HCT116 (cell line): ENCODE data around the gene ATG9A. TPM values are rescaled to one million over a fixed set of nuclear protein-coding genes. Genes with fewer than 3 reads are reported as not detected.

ENCODE experiments used
- ATAC-seq: fragments of 200-7000 bp; cut with Tn5 transposase; 2 replicates; pipeline ENCODE4 v1.9.1; 2020; ENCODE audit warnings: mild to moderate bottlenecking, moderate library complexity
- BruUV-seq: library from RNA; stranded (reverse); fragments of 400-500 nt; replicated peaks from 2 replicates; lab custom pipeline; 2021; lab: Mats Ljungman, UMichigan
- CTCF ChIA-PET: fragments of 300-600 bp; sonication (Branson Sonifier 250); formaldehyde crosslinking; loops from one replicate; lab custom pipeline; 2021; ENCODE audit warnings: antibody characterized with exemption; lab: Charles Lee
- POLR2A ChIA-PET: fragments of 300-600, 350-600 bp; sonication (Branson Sonifier 250); formaldehyde crosslinking; loops from one replicate; lab custom pipeline; 2021; ENCODE audit warnings: antibody characterized with exemption; lab: Charles Lee
- RAD21 ChIA-PET, 2 experiments: fragments of 300-600 bp; sonication (Branson Sonifier 250); formaldehyde crosslinking; loops; one replicate each; lab custom pipeline; 2023; ENCODE audit warnings: low total read pairs in 2 of 2; ENCODE audit not compliant: uncharacterized antibody in 2 of 2, unreplicated experiment in 2 of 2, low non-redundant PET in 1 of 2; lab: Charles Lee
- DNase-seq: peaks from one replicate; pipeline ENCODE4 v3.0.0-alpha.2; 2010; ENCODE audit warnings: low read depth, low spot score
- H2AFZ ChIP-seq: fragments of 200-600 bp; shearing (Covaris generic), sonication (generic); 2 replicates; pipeline ENCODE4 v1.6.1; 2017; ENCODE audit warnings: low read depth, mixed run types, mixed read lengths, antibody characterized with exemption, low read length; ENCODE audit not compliant: poor library complexity, severe bottlenecking
- H3K27ac ChIP-seq: 2 replicates; pipeline ENCODE4 v1.5.1; 2012; ENCODE audit warnings: low read depth, low read length
- H3K27me3 ChIP-seq: fragments of 200-600 bp; sonication (generic); 2 replicates; pipeline ENCODE4 v1.6.1; 2016; ENCODE audit warnings: mixed run types, low read length, mixed read lengths; ENCODE audit not compliant: insufficient read depth
- H3K36me3 ChIP-seq, 2 experiments: fragments of 200-500 bp in 1 of 2; fragments of 200-600 bp in 1 of 2; sonication (Bioruptor generic) in 1 of 2; sonication (generic) in 1 of 2; 2 replicates each; pipeline versions ENCODE4 v1.5.1 to v1.6.1; 2014 to 2016; ENCODE audit warnings: low read length in 2 of 2, inconsistent platforms in 1 of 2, mixed read lengths in 1 of 2, mixed run types in 1 of 2; ENCODE audit not compliant: insufficient read depth in 2 of 2, control insufficient read depth in 1 of 2
- H3K4me1 ChIP-seq, 2 experiments: fragments of 200-600 bp in 1 of 2; sonication (generic) in 1 of 2; 2 replicates each; pipeline versions ENCODE4 v1.5.1 to v1.6.1; 2012 to 2017; ENCODE audit warnings: low read length in 2 of 2, inconsistent platforms in 1 of 2, mild to moderate bottlenecking in 1 of 2, mixed read lengths in 1 of 2, mixed run types in 1 of 2, moderate library complexity in 1 of 2; ENCODE audit not compliant: insufficient read depth in 2 of 2, control insufficient read depth in 1 of 2
- H3K4me2 ChIP-seq: fragments of 200-600 bp; sonication (generic); 2 replicates; pipeline ENCODE4 v1.6.1; 2017; ENCODE audit warnings: mixed run types, low read length, mixed read lengths
- H3K4me3 ChIP-seq, 2 experiments: fragments of 200-600 bp in 1 of 2; sonication (generic) in 1 of 2; replicated peaks in 1 of 2; 2 replicates each; pipeline ENCODE4 v1.5.1; 2011 to 2016; ENCODE audit warnings: low read length in 2 of 2, control low read depth in 1 of 2, low read depth in 1 of 2, mild to moderate bottlenecking in 1 of 2, mixed read lengths in 1 of 2, mixed run types in 1 of 2
- H3K79me2 ChIP-seq: fragments of 200-600 bp; sonication (generic); 2 replicates; pipeline ENCODE4 v1.6.1; 2017; ENCODE audit warnings: mild to moderate bottlenecking, mixed run types, low read length, moderate library complexity, mixed read lengths; ENCODE audit not compliant: insufficient read depth
- H3K9ac ChIP-seq: fragments of 200-600 bp; sonication (generic); 2 replicates; pipeline ENCODE4 v1.6.1; 2016; ENCODE audit warnings: low read length, mixed read lengths
- H3K9me2 ChIP-seq: fragments of 200-600 bp; sonication (generic), shearing (Covaris generic); 2 replicates; pipeline ENCODE4 v1.6.1; 2017; ENCODE audit warnings: mixed run types, mild to moderate bottlenecking, moderate library complexity; ENCODE audit not compliant: insufficient read depth
- H3K9me3 ChIP-seq, 2 experiments: fragments of 200-500 bp in 1 of 2; fragments of 200-600 bp in 1 of 2; sonication (Bioruptor generic) in 1 of 2; sonication (generic) in 1 of 2; 2 replicates each; pipeline ENCODE4 v1.6.1; 2014 to 2017; ENCODE audit warnings: low read length in 2 of 2, mixed read lengths in 2 of 2, inconsistent platforms in 1 of 2, low read depth in 1 of 2, mild to moderate bottlenecking in 1 of 2, mixed run types in 1 of 2, moderate library complexity in 1 of 2; ENCODE audit not compliant: control insufficient read depth in 1 of 2, insufficient read depth in 1 of 2
- H4K20me1 ChIP-seq: fragments of 200-600 bp; sonication (generic), shearing (Covaris generic); 2 replicates; pipeline ENCODE4 v1.6.1; 2017; ENCODE audit warnings: mixed run types, mild to moderate bottlenecking, moderate library complexity; ENCODE audit not compliant: insufficient read depth
- CEBPB ChIP-seq: IDR thresholded peaks from 2 replicates; pipeline ENCODE4 v1.6.1; 2012; ENCODE audit warnings: low read depth
- POLR2AphosphoS5 ChIP-seq: IDR thresholded peaks from 2 replicates; pipeline ENCODE4 v1.6.1; 2011; ENCODE audit warnings: mild to moderate bottlenecking, low read depth, low read length, moderate library complexity
- TCF7L2 ChIP-seq: IDR thresholded peaks from 2 replicates; pipeline ENCODE4 v1.7.0; 2011; ENCODE audit warnings: borderline replicate concordance, inconsistent platforms; ENCODE audit not compliant: insufficient read depth, insufficient read length; ENCODE audit errors: extremely low read depth
- YY1 ChIP-seq: IDR thresholded peaks from 2 replicates; pipeline ENCODE4 v1.6.1; 2011; ENCODE audit warnings: low read length, low read depth, moderate library complexity, mild to moderate bottlenecking; ENCODE audit not compliant: insufficient replicate concordance; ENCODE audit errors: extremely low read depth
- ZFX ChIP-seq: fragments of 450-650 bp; IDR thresholded peaks from 2 replicates; pipeline ENCODE4 v1.6.1; 2017
- ZNF274 ChIP-seq: fragments of 200-500 bp; sonication (Bioruptor generic); IDR thresholded peaks from 2 replicates; pipeline ENCODE4 v1.6.1; 2014; ENCODE audit warnings: mild to moderate bottlenecking, low read depth, low read length, inconsistent platforms
- intact Hi-C: fragments of 100-400 bp; cut with micrococcal nuclease; formaldehyde crosslinking; loops from 2 replicates; pipeline ENCODE4 v1.10.0; 2022
- total RNA-seq: library from RNA; stranded (reverse); gene quantifications from one replicate; pipeline ENCODE4 v1.2.1, GENCODE V29; 2021; ENCODE audit not compliant: unreplicated experiment

Gene ATG9A
- total RNA-seq, 1 experiment from 2014 or later: 51.8 TPM

DNA sequence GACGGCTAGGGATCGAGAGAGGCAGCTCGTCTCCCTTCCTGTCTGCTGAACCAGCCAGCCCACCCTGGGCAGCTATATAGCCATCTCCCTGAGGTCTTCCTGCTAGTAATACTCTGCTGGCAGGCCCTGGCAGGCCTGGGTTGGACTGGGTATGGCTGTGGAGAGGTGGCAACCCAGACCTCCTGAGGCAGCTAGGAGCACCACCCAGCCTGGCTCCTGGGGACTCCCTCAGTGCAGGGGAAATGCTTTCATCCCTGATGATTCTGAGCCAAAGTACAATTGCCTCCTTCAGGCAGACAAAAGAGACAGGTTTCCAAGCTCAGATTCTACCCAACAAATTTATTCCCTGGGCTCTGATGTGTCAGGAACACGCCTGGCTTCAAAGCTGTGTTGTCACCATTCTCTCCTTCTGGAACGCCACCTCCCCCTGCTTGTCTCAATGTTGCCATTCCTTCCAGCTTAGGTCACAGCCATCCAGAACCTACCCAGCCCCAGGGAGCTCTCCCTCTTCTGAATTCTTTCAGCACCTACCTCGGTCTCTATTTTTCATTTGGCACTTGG, 45.0 kb upstream of the ATG9A start:
- Histone ChIP-seq H3K4me3 (peak overlapping the region; percentile 3 to 50), H4K20me1 (no peaks in the 10 kb centered on the region), H3K9me3 (no peaks in the 10 kb centered on the region), H3K79me2 (no peaks in the 10 kb centered on the region), H3K36me3 (no peaks in the 10 kb centered on the region), H3K4me2 (peak overlapping the region; percentile 92), H3K9me2 (no peaks in the 10 kb centered on the region), H2AFZ (peak overlapping the region; percentile 66), H3K9ac (peak overlapping the region; percentile 60), H3K4me1 (peaks cover 42 to 59% of the 10 kb centered on the region in 2 experiments), H3K27ac (peak overlapping the region; percentile 76), H3K27me3 (peaks cover 6% of the 10 kb centered on the region; the same call in 1 of the 2 replicates)
- RAD21 ChIA-PET: interaction anchor here in 1 of 2 experiments (0.9 to 1.1 kb wide), 2 partner anchors 22 to 25 kb away, joined by 3 to 5 read pairs; partner anchors contain the start of gene TUBA4B
- DNase-seq: peak; percentile 64
- no TSS peak for BruUV-seq
- intact Hi-C loops: loop anchor here (1.0 kb wide), 2 partner anchors 45 to 55 kb away; partner anchors contain the start of genes ANKZF1 and ATG9A
- TF ChIP-seq POLR2AphosphoS5: no peak
- TF ChIP-seq ZFX: no peak
- peak; percentile 67 for TF ChIP-seq TCF7L2
- CTCF ChIA-PET: interaction anchor here (1.0 to 1.6 kb wide), 4 partner anchors 20 to 245 kb away, joined by 3 to 22 read pairs (median 5); partner anchors contain the start of genes ANKZF1 and ATG9A
- ATAC-seq: peak; percentile 47
- POLR2A ChIA-PET: interaction anchor here (1.1 to 1.6 kb wide), 8 partner anchors 8 to 45 kb away, joined by 3 to 8 read pairs (median 4); partner anchors contain the start of genes ANKZF1, ATG9A, GLB1L and STK16

DNA sequence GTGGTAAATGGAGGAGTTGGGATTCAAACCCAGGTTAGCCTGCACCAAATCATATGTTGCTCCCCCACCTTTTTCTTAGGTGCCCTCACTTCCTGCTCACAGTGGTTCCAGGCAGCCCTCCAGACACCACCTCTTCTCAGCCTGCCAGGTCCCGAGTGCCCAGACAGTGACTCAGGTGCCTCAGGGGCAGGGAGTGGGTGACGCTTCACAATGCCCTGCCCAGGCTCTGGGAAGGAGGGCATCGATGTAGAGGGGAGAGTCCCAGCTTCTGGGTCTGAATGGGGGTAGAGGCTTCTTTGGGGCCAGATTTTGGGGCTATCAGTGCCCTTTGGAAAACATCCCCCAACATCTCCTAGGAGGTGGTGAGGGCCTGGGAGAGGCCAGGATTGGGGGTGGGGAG, 44.5 kb upstream of the ATG9A start:
- Histone ChIP-seq H3K9me2 (no peaks in the 10 kb centered on the region), H3K4me3 (peak overlapping the region; percentile 3 to 50), H3K9ac (peak overlapping the region; percentile 60), H3K36me3 (no peaks in the 10 kb centered on the region), H3K27ac (peak overlapping the region; percentile 76), H3K27me3 (peaks cover 6% of the 10 kb centered on the region; the same call in 1 of the 2 replicates), H4K20me1 (no peaks in the 10 kb centered on the region)
- ChIA-PET CTCF (interaction anchor here (1.4 to 1.6 kb wide), 3 partner anchors 21 to 244 kb away, joined by 4 to 22 read pairs (median 6); no protein-coding TSS in a partner anchor), RAD21 (interaction anchor here in 1 of 2 experiments (1.1 kb wide), 1 partner anchor 25 kb away, joined by 3 read pairs; no protein-coding TSS in a partner anchor)
- no TSS peak for BruUV-seq
- ATAC-seq: peak; percentile 77
- TF ChIP-seq YY1 (peak; percentile 36), POLR2AphosphoS5 (peak; percentile 40; the same call in 1 of the 2 replicates), ZNF274 (no peak), CEBPB (no peak)
- TF ChIP-seq, all 23 proteins: peak for 2
- Histone ChIP-seq H3K9me3 (no peaks in the 10 kb centered on the region), H2AFZ (peak overlapping the region; percentile 66), H3K4me1 (peaks cover 42 to 55% of the 10 kb centered on the region in 2 experiments), H3K4me2 (peak overlapping the region; percentile 92), H3K79me2 (no peaks in the 10 kb centered on the region)
- DNase-seq: peak; percentile 72
- POLR2A ChIA-PET: interaction anchor here (0.6 to 1.6 kb wide), 9 partner anchors 9 to 68 kb away, joined by 3 to 8 read pairs (median 4); partner anchors contain the start of genes ANKZF1, ATG9A, GLB1L and STK16
- intact Hi-C loops: loop anchor here (1.0 kb wide), 2 partner anchors 45 to 55 kb away; partner anchors contain the start of genes ANKZF1 and ATG9A
